Lower leg skin (tissue), 4 donors: ENCODE data around the gene NCBP3. TPM values are rescaled to one million over a fixed set of nuclear protein-coding genes. Genes with fewer than 3 reads are reported as not detected.
A peak's percentile ranks its signal among the peaks of the same experiment; 100 is the strongest.

ENCODE experiments used
- DNase-seq, 2 donors: peaks; one replicate each; pipeline ENCODE4 v3.0.0-alpha.2; 2019; ENCODE audit warnings: low spot score in 2 of 2
- H3K4me3 ChIP-seq: fragments of 200-600 bp; sonication (generic); 2 replicates; pipeline ENCODE4 v1.5.1; 2017; ENCODE audit warnings: mild to moderate bottlenecking, low read depth; ENCODE audit not compliant: poor library complexity, severe bottlenecking
- CTCF ChIP-seq, 3 donors: fragments of 450-650 bp; IDR thresholded peaks; one replicate each; pipeline ENCODE4 v1.5.1; 2016; ENCODE audit warnings: antibody characterized with exemption in 3 of 3, mild to moderate bottlenecking in 3 of 3, moderate library complexity in 2 of 3
- POLR2A ChIP-seq, 2 donors: fragments of 450-650 bp; IDR thresholded peaks; one replicate each; pipeline ENCODE4 v1.6.1; 2016 to 2017; ENCODE audit warnings: antibody characterized with exemption in 2 of 2, mild to moderate bottlenecking in 1 of 2, moderate library complexity in 1 of 2
- WGBS, 2 donors: methylation state at CpG; one replicate each; pipeline ENCODE4 v1.1.5; 2018; 5-methylcytosine and 5-hydroxymethylcytosine counted together
- intact Hi-C: fragments of 100-400 bp; cut with DNase I; formaldehyde crosslinking; loops from one replicate; pipeline ENCODE4 v1.15.0; 2023; ENCODE audit warnings: low total_unique reads
- total RNA-seq, 4 donors: library from RNA; depleted of rRNA; stranded (reverse); fragments of >200 nt; gene quantifications; one replicate each; pipeline ENCODE4 v1.1.0, GENCODE V29; 2016

NCBP3 gene
- total RNA-seq, 4 donors from 2014 or later, result 21.6 to 24.4 (median 23.3) TPM

GRCh38 chr17:3755335-3756030 lies 90.6 kb downstream of the NCBP3 start:
- WGBS, 2 donors, result 37 to 48% methylated on average over 20 of the region's 20 CpGs
- no peak for TF ChIP-seq CTCF (IDR thresholded peaks at IDR 0.05)
- no peak for TF ChIP-seq POLR2A (IDR thresholded peaks at IDR 0.05)
- intact Hi-C loops, result no loop called here
- no peak for DNase-seq
- H3K4me3 ChIP-seq, result no peak overlapping the region

GRCh38 chr17:3754458-3755334 lies 91.3 kb downstream of the NCBP3 start:
- DNase-seq, result peak; percentile 88 to 96
- 4 to 7% methylated on average over 23 to 42 of the region's 56 CpGs for WGBS, 2 donors
- TF ChIP-seq POLR2A (IDR thresholded peaks at IDR 0.05) (no peak), CTCF (IDR thresholded peaks at IDR 0.05) (no peak)
- no peak overlapping the region for H3K4me3 ChIP-seq
- intact Hi-C loops, result no loop called here

GRCh38 chr17:3754066-3754457 lies 92.0 kb downstream of the NCBP3 start:
- DNase-seq, result no peak
- 52 to 70% methylated on average over 18 of the region's 18 CpGs for WGBS, 2 donors
- H3K4me3 ChIP-seq, result no peak overlapping the region
- TF ChIP-seq CTCF (IDR thresholded peaks at IDR 0.05) (no peak), POLR2A (IDR thresholded peaks at IDR 0.05) (no peak)
- intact Hi-C loops, result no loop called here

GRCh38 chr17:3753624-3754023 lies 92.4 kb downstream of the NCBP3 start:
- TF ChIP-seq CTCF (IDR thresholded peaks at IDR 0.05), result no peak
- no peak for TF ChIP-seq POLR2A (IDR thresholded peaks at IDR 0.05)
- intact Hi-C loops, result no loop called here
- H3K4me3 ChIP-seq, result no peak overlapping the region
- 64 to 74% methylated on average over 12 of the region's 12 CpGs for WGBS, 2 donors
- no peak for DNase-seq

Other genes with a start within 250 kb of the NCBP3 start
- 1 to 10 TPM; 4.3 to 7.9 (median 5.2) TPM for gene TRPV1, start 236.8 kb downstream of the NCBP3 start, total RNA-seq
- 10 to 100 TPM; 18.2 to 30.3 (median 23.1) TPM for gene SHPK, start 210.0 kb downstream of the NCBP3 start, total RNA-seq
- gene CTNS, start 209.5 kb downstream of the NCBP3 start, total RNA-seq, result 10 to 100 TPM; 23.7 to 40.0 (median 29.6) TPM
- 100 to 1,000 TPM in 3 of 4 donors, 10 to 100 TPM in 1; 90.5 to 181 (median 153) TPM for gene TAX1BP3, start 177.7 kb downstream of the NCBP3 start, total RNA-seq
- gene EMC6, start 177.4 kb downstream of the NCBP3 start, total RNA-seq, result 10 to 100 TPM in 2 of 4 donors, 1 to 10 TPM in 2; 5.6 to 19.3 (median 10.6) TPM
- under 1 TPM in 1 of 4 donors, not detected in 3; 0.89 TPM for gene P2RX5, start 150.1 kb downstream of the NCBP3 start, total RNA-seq
- 1 to 10 TPM in 3 of 4 donors, under 1 TPM in 1; 0.81 to 1.6 (median 1.4) TPM for gene HASPIN, start 122.3 kb downstream of the NCBP3 start, total RNA-seq
- gene ITGAE, start 45.1 kb downstream of the NCBP3 start, total RNA-seq, result 10 to 100 TPM in 2 of 4 donors, 1 to 10 TPM in 2; 8.3 to 13.9 (median 9.6) TPM
- gene CAMKK1, start 46.8 kb upstream of the NCBP3 start, total RNA-seq, result 10 to 100 TPM in 3 of 4 donors, 1 to 10 TPM in 1; 7.3 to 21.2 (median 14.6) TPM
- 1 to 10 TPM in 2 of 4 donors, under 1 TPM in 2; 0.56 to 5.0 (median 1.0) TPM for gene P2RX1, start 70.2 kb upstream of the NCBP3 start, total RNA-seq
- 10 to 100 TPM in 3 of 4 donors, 1 to 10 TPM in 1; 8.5 to 60.7 (median 36.4) TPM for gene ATP2A3, start 118.2 kb upstream of the NCBP3 start, total RNA-seq